ENCODE data around the gene GNPNAT1.

- TF ChIP-seq, protein P1, sequence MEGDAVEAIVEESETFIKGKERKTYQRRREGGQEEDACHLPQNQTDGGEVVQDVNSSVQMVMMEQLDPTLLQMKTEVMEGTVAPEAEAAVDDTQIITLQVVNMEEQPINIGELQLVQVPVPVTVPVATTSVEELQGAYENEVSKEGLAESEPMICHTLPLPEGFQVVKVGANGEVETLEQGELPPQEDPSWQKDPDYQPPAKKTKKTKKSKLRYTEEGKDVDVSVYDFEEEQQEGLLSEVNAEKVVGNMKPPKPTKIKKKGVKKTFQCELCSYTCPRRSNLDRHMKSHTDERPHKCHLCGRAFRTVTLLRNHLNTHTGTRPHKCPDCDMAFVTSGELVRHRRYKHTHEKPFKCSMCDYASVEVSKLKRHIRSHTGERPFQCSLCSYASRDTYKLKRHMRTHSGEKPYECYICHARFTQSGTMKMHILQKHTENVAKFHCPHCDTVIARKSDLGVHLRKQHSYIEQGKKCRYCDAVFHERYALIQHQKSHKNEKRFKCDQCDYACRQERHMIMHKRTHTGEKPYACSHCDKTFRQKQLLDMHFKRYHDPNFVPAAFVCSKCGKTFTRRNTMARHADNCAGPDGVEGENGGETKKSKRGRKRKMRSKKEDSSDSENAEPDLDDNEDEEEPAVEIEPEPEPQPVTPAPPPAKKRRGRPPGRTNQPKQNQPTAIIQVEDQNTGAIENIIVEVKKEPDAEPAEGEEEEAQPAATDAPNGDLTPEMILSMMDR (IDR thresholded peaks at IDR 0.05; ENCODE audit: control extremely low read depth in 1 of 3, insufficient read depth in 1 of 3, low read depth in 1 of 3, low read length in 3 of 3) = no peak
- TF ChIP-seq POLR2AphosphoS5 (IDR thresholded peaks at IDR 0.05; ENCODE audit: low read depth, low read length) (no peak), POLR2A (IDR thresholded peaks at IDR 0.05; ENCODE audit: control extremely low read depth in 1 of 2, low read depth in 2 of 2, low read length in 2 of 2) (no peak), EP300 (IDR thresholded peaks at IDR 0.05; ENCODE audit: borderline replicate concordance in 1 of 2, low read depth in 2 of 2, low read length in 2 of 2) (no peak), HDAC2 (IDR thresholded peaks at IDR 0.05; ENCODE audit: borderline replicate concordance in 1 of 2, low read depth in 2 of 2, low read length in 2 of 2) (no peak), RFX5 (IDR thresholded peaks at IDR 0.05; ENCODE audit: borderline replicate concordance, low read depth, low read length) (no peak), GTF2F1 (IDR thresholded peaks at IDR 0.05; ENCODE audit: borderline replicate concordance, low read depth, low read length) (no peak)
These were observed 14.6 kb downstream of the GNPNAT1 start for GRCh38 chr14:52776816-52777215.

All from H1 (cell line).